Activated CD8-positive, alpha-beta memory T cell treated with anti-CD3 and anti-CD28 coated beads for 24 hours (primary cell): ENCODE results near the gene ST6GAL1.

Experiments
- DNase-seq: peaks from one replicate; pipeline ENCODE4 v3.0.0-alpha.2; 2020

The ST6GAL1 gene

DNA sequence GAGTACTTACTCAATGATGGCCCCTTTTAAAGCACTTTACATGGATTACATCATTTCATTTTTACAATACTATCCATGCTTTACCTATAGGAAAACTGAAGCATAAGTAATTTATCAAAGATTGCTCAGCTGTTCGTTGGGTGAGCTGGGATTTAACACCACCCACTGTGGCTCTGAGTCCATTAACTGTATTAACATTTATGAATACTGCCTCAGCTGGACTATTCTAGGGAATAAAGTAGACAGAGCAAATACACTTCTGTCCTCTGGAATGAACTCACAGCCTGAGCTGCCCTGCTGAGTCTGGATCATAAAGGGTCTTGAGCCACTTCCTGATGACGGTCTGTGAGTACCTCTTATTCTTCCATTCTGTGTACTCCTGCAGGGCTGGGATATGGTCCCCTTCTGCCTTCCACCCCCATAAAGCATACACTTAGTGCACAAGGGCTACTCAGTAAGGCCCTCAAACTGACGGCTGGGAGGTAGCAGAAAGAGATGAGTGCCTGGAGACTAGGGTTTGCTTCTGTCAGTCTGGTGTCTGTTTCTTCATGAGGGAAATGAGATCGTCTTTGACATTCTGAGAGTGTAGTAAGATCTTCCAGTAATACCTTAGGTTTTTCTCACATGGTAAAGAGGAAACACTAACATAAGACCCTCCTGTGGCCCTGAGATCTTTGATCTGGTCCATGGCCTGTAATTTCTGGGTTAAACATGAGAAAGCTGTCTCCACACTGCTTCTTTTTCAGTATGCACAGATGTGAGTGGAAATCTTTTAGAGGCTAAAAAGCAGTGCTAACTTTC lies 12.6 kb upstream of the ST6GAL1 start:
- no peak for DNase-seq

DNA sequence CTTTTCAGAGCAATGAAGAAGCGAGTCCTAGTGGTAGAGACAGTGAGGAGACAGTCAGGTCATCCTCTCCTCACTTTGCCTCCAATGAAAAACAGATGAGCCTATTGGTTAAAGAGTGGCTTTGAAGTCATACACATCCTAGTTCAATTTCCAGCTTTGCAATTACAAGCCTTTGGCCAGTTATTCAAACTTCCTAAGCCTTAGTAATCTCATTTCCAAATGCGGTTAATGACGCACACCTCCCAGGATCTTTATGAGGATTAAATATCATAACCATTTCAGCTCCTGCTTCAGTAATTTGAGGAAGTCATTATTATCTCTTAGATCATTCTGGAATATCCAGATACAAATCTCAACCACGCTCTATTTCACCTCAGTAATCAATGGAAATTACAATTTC lies 10.0 kb upstream of the ST6GAL1 start:
- no peak for DNase-seq

DNA sequence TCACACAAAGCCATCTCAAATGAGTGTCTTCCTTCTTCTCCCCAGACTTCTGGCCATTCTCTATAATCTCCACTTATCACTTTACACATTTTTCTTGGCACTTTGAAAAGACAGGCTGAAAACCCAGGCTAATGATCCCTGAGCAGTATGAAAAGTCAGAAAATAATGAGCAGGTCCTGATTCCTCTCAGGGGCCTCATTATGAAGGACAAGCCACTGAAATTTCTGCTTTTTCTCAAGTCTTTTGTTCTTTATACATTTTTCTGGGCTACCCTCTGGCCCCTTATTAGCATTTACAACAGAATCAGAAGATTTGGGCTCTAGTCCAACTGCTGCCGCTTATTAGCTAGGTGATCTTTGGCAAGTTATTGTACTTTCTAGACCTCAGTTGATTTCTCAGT lies 9.5 kb upstream of the ST6GAL1 start:
- DNase-seq = no peak

DNA sequence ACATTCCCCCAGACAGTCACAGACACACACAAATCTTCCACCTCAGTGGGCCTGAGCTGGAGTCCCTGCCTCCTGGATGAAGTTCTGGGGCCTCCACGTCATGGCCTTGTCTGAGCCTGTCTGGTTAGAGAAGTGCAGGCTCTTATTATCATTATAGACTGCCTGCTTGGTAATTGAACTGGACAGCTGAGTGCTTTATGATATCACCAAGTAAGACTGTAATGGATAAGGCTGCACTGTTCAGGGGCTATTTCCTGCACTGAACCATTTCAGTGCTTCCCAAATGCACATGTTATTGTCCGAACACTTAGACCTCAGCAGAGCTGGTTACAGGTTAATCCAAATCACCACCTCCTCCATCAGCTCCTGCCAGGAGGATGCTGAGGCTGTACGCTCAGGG lies 8.7 kb upstream of the ST6GAL1 start:
- DNase-seq = no peak

DNA sequence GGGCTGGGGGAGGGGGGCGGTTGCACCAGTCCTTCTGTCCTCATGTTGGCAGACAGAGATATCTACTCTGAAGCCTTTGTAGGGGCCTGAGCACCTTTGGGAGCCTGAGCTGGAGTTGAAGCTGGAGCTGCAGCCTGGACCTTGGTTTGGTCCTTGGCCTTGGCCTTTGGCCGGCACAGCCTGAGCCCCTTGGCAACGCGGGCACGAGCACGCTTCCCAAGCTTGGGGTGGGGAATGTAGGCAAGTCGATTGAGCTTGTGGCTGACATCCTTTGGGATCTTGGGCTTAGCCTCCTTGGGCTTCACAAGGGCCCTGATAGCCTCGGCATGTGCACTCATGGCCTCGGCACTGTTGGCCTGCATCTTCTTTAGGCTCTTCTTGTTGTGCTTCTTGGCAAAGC lies 8.1 kb upstream of the ST6GAL1 start:
- DNase-seq = peak; percentile 50

DNA sequence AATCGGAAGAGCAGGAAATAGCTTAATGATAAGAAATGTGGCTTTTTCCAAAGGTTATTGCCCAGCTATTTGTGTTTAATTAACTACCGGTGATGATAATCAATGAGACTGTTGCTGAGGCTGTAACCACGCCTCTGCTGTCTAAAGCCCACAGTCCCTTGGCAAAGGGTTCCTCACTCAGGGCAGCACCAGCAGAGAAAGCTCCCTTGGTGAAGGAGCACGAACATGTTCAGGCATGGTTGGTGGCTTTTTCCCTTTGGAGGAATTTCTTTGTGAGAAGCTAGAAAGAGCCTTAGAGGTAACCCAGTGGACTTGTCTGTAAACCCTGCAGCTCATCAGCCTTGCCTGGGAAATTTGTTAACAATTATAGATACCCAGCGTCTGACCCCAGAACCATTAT lies 7.5 kb upstream of the ST6GAL1 start:
- peak; percentile 30 for DNase-seq

DNA sequence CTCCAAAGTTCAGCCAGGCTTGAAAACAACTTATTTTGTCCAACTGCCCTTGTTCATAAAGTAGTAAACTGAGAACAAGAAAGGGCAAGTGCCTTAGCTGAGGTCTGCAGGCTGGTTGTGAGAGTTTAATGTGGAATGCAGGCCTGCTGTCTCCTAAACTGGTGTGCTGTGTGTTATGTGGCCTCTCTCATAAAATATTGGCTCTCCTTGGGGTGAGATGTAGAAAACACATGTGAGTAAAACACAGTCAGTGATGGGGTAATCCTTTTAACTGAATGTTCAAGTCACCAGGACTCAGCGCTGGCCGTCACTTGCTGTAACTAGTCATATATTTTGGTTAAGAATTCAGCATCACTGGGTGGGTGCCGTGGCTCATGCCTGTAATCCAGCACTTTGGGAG lies 7.1 kb upstream of the ST6GAL1 start:
- peak; percentile 5 for DNase-seq

DNA sequence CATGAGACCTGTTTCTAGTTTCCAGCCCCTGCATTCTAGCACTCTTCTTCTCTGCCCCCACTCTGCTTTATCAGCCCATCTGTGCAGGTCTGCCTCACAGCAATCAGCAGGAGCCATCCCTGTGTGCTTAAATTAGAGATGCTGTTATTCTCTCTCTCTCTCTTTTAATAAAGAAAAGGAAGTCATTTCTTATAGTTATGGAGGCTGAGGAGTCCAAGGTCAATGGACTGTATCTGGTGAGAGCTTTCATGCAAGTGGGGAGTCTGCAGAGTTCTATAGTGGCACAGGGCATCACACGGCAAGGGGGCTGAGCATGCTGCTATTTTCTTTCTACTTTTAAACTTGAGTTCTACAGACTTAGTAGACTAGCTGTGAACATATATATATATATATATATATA lies 4.5 kb upstream of the ST6GAL1 start:
- no peak for DNase-seq

DNA sequence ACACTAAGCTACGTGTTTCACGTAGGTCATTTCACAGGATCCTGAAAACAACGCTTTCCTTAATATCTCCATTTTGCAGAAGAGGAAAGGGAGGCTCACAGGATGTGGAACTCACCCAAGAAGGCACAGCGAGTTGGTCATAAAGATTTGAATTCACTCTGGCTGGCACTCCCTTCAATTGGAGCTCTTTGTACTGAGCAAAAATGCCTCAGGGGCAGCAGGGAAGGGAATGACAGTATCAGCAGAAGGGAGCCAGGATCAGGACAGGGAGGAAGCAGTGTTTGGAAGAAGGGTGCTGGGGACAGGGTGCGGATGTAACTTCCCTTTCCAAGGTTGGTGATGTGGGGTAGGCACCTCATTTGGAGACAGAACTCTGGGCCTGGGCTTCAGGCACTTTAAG lies 1.1 kb upstream of the ST6GAL1 start:
- no peak for DNase-seq

DNA sequence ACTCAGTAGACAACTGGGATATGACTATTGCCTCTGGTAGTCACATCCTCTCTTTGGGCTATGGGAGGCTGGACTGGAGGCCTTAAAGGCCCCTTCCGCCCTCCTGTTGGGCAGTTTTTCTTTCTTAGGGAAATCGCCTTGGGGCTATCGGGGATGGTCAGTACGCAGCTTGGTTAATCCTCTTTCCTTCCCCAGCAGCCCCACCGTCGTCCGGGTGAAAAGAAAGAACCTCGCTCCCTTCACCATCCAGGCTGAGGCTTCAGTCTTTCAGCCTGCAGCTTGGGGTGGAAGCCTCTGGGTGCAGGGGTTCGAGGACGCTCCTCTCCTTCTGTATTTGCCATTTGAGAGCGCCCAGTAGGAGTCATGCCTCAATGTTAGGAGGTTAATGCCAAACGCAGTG lies 641 bp upstream of the ST6GAL1 start:
- DNase-seq = no peak

DNA sequence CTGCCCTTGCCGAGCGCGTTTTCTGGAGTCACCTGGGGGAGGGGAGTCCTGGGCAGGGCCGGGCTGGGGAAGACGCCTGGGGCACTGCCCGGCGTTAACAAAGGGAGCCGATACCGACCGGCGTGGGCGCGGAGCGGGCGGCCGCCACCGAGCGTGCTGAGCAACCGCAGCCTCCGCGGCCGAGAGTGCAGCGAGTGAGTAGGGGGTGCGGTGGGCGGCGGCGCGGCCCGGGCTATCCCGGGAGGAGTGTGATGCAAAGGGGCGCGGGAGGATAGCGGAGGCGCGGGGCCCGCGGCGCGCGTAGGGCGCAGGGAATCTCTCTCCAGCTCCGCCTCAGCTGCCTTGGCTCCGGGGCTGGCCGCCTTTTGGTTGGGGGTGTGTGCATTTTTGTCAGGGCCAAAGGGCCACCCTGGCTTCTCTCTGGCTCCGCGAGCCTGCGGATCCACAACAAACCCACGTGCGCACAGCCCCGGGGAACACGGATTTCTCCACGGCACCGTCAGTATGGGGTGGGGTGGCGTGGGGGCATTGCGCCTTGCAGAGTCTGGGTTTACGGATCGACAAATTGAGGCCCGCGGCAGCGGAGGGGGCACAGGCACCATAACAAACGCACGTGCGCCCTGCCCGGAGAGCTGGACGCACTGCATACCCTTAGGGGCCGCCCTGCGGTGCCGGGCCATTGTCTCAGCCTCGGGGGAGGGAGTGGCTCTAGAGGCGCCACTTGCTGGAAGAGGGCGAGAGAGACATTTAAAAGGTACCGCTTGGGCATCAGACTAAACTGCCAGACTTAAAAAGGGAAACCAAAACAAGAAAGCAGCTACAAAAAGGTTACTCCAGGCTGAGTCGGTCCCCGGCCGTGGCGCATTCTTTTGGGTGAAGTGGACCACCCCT lies 560 bp downstream of the ST6GAL1 start:
- peak; percentile 84 for DNase-seq

DNA sequence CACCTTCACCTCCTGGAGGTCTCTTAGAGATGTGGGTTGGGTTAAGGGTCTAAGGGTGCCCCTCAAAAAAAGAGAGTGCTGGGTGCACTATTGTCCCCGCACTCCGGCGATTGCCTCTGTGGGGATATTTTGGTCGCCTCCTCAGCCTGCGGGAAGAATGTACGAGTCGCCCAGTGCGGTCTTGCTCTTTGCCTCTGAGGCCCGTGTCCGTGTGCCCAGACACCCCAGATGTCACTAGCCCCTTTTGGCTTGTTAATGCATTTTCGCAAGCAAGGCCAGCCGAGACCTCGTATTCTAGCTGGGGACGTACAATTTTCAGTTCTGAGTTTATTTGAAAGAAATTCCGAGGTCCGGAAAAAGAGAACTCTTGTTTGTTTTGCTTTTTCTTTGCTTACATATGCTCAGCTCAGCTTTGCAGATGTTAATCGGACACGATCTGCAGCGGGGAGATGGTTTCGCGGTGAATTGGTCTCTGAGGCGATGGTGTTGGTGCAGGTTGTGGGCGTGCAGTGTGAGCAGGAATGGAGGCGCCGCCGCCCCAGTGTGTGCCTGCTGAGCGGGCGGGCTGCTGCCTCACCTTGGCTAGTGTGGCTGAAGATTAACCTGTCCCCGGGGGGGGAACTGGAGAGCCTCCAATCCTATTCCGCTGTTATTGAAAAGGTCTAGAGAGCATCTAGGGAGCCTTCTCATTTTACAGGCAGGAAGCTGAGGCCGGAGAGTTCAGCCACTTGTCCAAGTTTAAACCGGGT lies 1.4 kb downstream of the ST6GAL1 start:
- peak; percentile 84 for DNase-seq

DNA sequence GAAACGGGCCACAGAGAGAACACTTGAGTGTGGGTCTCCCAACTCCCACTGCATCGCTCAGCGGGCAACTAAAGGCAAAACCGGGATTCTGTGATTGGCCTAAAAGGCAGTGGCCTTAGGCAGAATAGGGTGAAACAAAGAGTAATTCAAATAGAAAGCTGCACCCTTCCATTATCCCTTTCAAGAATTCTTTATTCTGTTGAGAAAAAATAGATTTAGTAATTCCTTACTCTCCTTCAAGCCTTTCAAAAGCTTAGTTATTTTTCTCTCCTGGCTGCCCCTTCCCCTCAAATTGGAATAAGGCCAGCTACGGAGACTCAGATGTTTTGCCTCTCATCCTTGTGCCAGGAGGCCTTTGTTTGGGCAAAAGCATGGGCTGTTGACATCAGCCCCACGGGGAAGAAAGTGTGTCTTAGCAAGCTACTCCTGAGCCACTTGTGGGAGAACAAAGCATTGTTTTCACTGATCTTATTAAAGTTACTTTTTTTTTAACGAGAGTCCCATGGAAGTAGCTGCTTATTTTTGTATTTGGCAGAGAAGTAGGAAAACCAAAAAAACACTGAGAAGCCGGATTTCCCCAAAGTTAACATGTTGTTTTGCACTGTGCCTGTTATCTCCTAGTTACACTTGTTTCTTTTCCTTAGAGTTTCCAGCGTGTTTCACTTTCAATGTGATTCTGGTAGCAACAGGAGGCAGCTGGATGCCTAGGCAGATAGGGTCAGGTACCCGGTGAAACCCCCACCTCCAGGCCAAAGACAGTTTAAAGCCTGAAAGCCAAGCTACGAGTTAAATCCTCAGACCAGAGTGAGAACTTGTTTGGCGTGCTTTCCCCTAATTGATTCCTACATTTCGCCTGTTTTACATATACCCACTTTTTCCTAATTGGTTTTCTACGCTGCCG lies 2.2 kb downstream of the ST6GAL1 start:
- DNase-seq = peak; percentile 55

DNA sequence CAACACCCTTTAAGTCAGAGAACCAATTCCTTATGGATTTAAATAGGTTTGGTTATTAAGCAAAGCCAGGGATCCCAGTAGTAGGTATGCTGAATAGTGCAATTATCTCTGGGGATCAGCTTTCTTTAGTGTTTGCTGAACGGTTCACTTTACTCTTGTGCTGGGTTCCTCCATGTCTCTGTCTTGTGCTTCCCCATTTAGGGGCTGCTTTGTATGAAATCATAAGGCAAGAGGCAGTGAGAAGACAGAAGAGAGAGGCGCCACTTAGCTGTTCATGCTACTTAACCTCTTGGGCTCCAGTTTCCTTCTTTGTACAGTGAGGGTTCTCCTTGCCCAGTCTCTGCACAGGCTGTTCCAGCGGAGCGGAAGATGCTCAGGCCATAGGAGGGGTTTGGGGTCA lies 3.5 kb downstream of the ST6GAL1 start:
- DNase-seq = peak; percentile 40

DNA sequence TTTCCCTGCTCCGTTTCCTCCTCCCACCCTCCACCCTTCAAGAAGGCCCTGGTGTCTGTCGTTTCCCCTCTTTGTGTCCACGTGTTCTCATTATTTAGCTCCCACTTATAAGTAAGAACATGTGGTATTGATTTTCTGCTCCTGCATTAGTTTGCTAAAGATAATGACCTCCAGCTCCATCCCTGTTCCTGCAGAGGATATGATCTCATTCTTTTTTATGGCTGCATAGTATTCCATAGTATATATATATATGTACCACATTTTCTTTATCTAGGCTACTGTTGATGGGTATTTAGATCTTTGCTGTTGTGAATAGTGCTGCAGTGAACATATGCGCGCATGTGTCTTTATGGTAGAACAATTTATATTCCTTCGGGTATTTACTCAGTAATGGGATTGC lies 4.8 kb downstream of the ST6GAL1 start:
- DNase-seq = no peak

DNA sequence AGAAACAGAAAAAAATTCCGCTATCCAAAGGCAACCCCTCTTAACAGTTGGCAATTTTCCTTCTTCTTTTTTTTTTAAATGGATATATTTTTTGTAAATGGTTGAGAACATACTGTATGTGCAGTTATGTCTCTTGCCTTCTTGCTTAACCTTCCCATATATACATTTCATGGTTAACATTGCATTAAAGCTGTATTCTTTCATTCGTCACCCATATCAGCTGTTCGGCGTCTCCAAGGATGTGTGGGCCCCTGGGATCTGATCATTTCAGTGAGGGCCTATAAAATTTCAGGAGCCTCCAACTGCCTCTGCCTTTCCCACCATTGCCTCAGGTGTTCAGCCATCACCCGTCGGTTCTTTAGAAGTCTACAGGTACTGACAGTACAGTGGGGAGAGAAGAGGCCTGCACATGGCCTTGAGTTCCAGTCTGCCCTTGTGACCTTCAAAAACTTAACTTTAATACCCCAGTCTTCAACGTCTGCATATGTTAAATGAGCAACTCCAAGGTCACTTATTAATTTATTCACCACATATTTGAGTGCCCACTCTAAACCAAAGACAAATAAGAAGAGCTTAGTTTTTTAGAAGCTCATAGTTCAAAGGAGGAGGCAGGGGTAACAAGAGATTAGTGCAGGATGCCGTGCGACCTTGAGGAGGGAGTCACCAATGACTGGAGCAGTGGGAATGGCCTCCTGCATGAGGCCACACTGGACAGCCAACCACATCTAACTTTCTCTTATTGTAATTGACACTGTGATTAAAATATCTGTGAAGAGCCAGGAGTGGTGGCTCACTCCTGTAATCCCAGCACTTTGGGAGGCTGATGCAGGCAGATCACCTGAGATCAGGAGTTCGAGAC lies 6.9 kb downstream of the ST6GAL1 start:
- DNase-seq = peak; percentile 38

DNA sequence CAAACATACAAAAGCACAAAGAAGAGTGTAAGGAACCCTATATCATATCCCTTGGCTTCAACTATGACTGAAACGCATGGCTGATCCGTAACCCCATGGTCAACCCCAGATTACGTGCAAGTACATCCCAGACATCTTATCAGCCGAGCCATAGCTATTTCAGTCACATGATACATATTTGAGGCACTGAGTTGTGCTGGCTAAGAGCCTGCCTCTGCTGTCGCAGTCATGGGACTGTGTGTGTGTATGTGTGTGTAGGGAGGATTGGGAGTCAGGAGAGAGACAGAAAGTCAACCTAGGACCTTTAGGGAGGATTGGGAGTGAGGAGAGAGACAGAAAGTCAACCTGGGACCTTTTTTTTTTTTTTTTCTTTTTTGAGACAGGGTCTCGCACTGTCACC lies 8.4 kb downstream of the ST6GAL1 start:
- DNase-seq = peak; percentile 33

DNA sequence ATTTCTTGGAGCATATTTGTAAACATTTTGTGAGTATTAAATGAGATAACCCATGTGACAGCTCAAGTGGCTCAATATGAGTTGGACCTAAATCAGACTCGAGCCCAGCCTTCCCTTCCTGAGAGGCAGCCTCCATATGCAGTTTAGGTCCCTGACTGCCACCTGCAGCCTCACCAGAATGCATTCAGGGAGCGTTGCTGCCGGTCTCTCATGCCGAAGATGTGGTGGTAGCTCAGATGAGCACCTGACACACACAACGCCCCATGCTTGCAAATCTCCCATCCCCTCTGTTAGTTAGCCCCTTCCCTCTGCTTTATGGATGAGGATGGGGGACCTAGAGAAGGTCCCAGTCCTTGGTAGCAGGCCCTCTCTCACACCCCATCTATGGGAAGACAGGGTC lies 9.2 kb downstream of the ST6GAL1 start:
- no peak for DNase-seq

DNA sequence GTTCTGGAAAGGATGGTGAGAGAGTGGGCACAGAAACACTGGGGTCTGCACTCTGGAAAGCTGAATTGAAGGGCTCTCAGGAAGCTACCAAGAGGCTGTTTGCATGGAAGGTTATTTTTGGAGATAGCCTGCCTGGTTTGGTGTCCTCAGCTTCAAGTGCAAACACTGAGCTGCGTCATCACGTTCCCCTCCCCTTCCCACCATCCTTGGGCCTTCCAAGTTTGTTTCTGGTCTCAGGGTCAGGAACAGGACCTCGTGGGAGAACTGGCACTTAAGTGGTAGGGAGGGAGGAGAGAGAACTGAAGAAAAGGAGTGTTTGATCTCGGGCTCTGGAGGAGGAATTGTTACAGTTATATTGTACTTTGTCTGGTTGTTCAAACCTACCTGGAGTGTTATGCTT lies 10.6 kb downstream of the ST6GAL1 start:
- no peak for DNase-seq

DNA sequence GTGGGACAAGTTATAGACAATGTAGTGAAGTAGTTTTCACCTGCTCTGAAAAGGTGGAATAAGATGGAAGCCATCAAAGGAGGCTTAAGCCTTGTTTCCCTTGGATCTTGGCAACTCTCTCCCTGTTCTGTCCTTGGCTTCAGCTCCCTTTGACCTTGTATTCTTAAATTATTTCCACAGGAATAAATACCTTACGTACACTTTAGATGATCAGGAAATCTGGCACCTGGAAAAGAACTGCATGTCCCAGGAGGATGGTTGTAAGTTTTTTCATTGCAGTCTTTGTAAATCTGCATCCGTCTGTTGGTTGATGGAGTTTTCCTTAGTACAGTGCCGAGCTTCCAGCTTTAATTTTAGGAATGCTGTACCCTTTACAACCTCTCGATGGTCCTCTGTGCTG lies 11.8 kb downstream of the ST6GAL1 start:
- DNase-seq = no peak

DNA sequence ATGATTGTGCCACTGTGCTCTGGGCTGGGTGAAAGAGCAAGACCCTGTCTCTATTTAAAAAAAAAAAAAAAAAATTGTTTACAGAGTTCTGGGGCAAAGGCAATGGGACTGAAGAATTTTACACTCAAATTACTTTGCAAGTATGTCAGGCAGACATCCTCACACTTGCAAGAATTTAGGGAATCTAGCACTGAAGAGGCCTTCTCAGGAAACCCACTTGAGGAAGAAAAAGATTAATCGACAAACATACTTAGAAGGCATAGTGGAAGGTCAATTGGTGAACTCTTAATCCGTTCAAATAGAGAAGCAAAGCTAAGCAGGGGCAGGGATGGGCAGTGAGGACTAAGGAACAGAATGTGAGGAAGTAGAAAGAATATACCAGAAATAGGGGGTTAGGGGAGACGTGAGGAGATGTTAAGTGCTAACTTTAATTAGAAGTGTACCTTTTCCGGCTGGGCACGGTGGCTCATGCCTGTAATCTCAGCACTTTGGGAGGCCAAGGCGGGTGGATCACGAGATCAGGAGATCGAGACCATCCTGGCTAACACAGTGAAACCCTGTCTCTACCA lies 15.0 kb downstream of the ST6GAL1 start:
- DNase-seq = no peak
